C4-2B (cell line): ENCODE results near the gene CCDC117.
"Not testable (repeated sequence)": the region's sequence is repeated elsewhere in the genome, so short reads cannot be mapped to it uniquely, and the experiment has no call there.

Experiments
- ZFX ChIP-seq: fragments of 450-650 bp; IDR thresholded peaks from 2 replicates; pipeline ENCODE4 v1.6.1; 2017
- TF ChIP-seq, protein P1 (sequence below): fragments of 450-650 bp; conservative IDR thresholded peaks from 2 replicates; pipeline ENCODE4 v1.5.1; 2017; ENCODE audit warnings: mild to moderate bottlenecking

DNA sequence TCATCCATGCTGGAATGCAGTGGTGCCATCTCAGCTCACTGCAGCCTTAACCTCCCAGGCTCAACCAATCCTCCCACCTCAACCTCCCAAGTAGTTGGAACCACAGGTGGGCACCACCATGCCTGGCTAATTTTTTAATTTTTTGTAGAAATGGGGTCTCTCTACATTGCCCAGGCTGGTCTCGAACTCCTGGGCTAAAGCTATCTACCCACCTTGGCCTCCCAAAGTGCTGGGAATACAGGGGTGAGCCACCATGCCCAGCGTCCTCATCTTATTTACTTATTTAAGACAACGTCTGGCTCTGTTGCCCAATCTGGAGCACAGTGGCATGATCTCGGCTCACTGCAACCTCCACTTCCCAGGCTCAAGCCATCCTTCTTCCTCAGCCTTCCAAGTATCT is 10.5 kb upstream of the CCDC117 start:
- TF ChIP-seq, protein P1, sequence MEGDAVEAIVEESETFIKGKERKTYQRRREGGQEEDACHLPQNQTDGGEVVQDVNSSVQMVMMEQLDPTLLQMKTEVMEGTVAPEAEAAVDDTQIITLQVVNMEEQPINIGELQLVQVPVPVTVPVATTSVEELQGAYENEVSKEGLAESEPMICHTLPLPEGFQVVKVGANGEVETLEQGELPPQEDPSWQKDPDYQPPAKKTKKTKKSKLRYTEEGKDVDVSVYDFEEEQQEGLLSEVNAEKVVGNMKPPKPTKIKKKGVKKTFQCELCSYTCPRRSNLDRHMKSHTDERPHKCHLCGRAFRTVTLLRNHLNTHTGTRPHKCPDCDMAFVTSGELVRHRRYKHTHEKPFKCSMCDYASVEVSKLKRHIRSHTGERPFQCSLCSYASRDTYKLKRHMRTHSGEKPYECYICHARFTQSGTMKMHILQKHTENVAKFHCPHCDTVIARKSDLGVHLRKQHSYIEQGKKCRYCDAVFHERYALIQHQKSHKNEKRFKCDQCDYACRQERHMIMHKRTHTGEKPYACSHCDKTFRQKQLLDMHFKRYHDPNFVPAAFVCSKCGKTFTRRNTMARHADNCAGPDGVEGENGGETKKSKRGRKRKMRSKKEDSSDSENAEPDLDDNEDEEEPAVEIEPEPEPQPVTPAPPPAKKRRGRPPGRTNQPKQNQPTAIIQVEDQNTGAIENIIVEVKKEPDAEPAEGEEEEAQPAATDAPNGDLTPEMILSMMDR, result not testable (repeated sequence)
- not testable (repeated sequence) for TF ChIP-seq ZFX
